Measurements from ENCODE around the gene GFAP.
"Not testable (repeated sequence)": the region's sequence is repeated elsewhere in the genome, so short reads cannot be mapped to it uniquely, and the experiment has no call there.

The GFAP gene

GRCh38 chr17:44915321-44915726, at the start of gene GFAP:
TSS of gene GFAP (minus strand) at chr17:44915500. CDS start at chr17:44915486, 14 bp downstream.
- DNase-seq (ENCODE audit: low read depth), result no peak

DNA sequence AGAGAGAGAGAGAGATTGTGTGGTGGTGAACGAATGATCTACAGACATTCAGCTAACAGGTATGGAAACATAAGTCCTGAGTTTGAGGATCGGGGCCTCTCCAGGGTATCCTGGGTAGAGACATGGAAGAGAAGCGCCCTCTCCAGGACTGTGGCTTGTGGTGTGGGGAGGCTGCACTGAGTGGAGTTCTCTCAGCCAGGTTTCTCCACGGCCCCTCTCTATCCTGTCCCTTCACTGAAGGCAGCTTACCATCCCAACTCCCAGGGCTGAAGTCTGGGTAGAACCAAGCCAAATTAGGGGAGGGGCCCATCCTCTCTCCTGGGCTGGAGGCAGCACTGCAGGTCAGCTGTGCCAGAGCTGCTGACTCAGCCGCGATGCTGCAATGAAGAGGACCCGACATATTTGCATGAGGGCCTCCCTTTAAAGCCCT, 46.6 kb upstream of the GFAP start:
- no peak for DNase-seq (ENCODE audit: low read depth)

DNA sequence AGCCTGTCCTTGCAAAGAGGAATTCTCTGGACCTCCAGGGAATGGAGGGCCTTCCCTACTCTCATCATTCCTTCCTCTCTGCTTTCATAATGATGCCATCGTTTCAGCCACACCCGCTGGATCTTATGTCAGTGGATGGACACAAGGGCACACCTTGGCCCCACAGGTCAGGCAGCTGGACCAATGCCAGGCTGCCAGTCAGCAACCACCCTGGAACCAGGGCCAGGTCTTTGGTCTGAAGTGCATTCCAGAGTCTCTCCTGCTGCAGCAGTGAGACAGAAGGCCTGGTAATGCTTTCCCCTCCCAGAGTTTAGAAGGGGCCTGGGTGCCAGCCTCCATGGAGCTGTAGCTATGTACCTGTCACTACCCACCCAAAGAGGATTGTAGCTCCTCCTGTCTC, 45.4 kb upstream of the GFAP start:
- no peak for DNase-seq (ENCODE audit: low read depth)

GRCh38 chr17:44959821-44960531, 44.7 kb upstream of the GFAP start:
- peak; percentile 54 for DNase-seq (ENCODE audit: low read depth)

DNA sequence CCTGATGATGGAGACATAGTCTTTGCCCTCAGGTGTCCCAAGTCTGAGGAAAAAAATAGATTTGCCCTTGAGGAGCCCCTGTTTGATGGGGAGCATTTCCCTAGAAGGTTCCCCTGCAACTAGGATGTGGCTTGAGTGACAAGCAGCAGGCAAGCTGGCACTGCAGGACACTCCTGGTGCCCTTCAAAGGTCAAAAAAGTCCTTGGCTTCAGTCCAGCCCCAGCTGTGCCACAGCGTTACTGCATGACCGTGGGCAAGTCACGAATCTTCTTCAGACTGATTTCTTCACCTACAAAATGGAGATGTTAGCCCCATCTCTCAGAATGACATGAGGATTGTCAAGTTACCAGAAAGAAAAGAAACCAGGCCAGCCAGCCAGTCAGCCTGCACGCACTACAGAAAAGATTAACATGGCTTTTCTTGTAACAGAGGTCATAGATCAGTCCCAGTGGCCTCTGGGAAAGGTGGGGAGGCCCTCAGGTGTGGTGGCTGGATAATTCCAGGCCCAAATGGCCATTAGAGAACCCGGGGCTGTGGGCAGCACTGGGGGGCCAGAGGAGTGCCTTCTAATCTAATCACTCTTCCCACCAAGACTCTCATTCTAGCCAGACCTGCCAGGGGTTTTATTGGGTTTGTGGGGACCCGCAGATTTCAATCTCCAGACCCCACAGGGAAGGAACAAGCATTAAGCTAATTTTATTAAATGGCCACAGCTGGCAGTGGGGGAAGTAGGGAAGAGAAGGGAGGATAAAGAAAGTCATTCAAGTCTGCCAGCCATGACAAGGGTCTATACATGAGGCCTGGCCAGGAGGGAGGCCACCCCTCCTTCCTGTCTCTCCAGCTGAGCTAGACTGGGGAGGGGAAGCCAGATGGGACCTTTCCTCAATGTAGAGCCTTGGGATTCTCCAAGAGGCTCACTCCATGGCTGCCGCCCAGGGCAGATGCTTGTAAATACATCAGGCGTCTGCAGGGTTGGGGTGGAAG, 42.0 kb upstream of the GFAP start:
- no peak for DNase-seq (ENCODE audit: low read depth)

DNA sequence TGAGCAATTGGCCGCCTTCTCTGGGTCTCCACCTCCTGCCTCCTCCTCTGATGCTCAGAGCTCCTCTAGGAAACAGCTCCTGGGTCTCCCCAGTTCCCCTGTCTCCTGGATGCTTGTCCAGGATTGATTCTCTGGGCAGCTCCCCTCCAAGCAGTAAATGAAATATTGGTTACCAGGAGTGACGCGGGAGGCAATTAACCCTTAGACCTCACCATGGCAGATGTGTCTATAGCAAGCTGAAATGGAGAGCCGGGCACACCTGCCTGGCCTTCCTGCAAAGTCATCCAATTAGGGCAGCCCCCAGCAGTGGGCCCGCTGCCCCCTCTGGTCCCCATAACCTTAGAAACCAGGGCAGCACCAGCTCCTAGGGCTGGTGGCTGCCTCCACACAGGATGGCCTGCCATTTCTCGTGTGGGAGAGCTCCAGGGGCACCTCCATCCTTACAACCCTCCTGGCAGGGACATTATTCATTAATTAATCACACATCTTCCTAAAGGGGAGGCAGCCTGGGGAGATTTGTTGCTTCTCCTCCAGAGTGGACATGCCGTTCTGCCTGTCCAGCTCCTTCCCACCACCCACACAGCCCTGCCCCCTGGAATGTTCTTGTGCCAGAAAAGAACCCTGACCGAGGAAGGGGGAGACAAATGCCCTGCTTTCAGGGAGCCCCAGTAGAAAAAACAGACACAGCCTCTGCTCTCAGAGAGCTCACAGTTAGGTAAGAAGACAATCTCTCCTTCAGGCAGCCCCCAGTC, 40.5 kb upstream of the GFAP start:
- no peak for DNase-seq (ENCODE audit: low read depth)

GRCh38 chr17:44952946-44953475, 37.7 kb upstream of the GFAP start:
- DNase-seq (ENCODE audit: low read depth), result no peak

- DNase-seq (ENCODE audit: low read depth), result no peak
These were observed 33.1 kb upstream of the GFAP start for GRCh38 chr17:44948315-44948795.

DNA sequence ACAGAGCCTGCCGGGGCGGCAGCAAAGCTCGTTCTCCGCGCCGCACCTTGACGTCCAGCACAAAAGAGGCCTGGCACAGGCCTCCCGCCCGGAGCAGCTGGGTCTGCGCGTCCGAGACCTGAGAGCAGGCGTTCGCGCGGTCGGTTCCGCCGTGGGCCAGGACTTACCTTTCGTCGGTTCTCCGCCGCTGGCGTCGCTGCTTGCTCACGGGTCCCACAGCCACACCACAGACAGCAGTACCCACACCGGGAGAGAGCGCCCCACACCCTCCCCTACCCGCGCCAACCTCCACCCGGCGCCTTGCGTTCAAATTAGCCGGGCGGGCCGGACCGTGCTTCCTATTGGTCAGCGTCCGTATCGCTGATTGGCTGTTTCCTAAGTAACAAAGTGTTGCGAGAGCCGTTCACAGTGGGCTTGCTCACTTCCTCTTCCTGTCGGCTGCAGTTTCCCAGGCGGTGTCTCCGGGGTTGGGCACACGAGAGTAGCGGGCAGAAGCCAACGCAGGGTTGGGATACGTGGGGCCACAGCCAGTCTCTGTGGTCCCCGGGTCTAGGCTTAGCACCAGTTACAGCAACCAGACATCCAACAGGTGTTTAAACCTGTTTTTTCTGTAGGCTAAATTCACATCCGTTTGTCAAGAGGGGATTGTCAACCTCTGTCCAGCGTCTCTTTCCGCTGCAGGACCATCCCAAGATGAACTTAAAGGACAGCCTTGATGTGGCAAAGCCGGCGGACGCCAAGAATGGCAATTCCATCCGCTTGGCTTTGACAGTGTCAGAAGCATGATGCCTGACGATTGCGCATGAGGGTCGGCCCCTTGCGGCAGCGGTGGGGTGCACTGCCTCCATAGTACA, 32.4 kb upstream of the GFAP start, which contains the start of gene KIF18B:
TSS of gene KIF18B (minus strand) at position 313 of the 854 bp plus-strand sequence. CDS start 11,429 bp downstream, outside the sequence.
- peak; percentile 80 for DNase-seq (ENCODE audit: low read depth)

GRCh38 chr17:44945652-44946051, 30.4 kb upstream of the GFAP start:
- DNase-seq (ENCODE audit: low read depth), result not testable (repeated sequence)

DNA sequence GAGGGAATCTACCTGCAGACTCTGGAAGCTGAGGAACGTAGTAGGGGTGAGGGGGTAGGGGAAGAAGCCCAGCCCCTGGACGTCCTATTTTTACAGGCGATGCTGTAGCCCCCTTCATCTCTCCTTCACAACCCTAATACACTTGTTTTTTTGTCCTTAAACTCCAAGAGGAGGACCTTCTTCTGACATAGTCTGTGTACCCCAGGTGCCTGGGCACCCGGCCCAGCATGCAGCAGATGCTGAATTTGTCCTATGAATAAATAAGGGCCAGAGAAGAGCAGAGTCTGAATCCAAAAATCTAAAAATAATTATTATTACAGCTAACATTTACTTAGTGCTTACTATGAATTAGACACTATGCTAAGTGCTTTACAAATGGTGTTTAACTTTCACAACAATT, 27.2 kb upstream of the GFAP start:
- no peak for DNase-seq (ENCODE audit: low read depth)

GRCh38 chr17:44941712-44942331, 26.5 kb upstream of the GFAP start:
- DNase-seq (ENCODE audit: low read depth), result no peak

DNA sequence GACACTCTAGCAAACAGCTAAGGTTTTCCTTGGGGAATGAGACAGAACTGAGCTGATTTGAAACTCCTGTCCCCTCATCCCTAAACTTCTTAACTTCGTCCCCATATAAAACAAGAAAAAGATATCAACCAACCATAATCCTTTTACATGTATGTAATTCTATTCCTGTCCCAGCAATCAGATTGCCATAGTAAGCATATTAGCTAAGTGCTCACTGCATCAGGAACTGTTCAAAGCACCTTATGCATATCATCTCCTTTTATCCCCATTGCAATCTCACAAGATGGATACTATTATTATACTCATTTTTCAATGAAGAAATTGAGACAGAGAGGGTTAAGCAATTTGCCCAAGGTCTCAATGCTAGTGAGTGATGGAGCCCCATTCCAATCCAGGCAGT, 25.5 kb upstream of the GFAP start:
- DNase-seq (ENCODE audit: low read depth), result no peak

DNA sequence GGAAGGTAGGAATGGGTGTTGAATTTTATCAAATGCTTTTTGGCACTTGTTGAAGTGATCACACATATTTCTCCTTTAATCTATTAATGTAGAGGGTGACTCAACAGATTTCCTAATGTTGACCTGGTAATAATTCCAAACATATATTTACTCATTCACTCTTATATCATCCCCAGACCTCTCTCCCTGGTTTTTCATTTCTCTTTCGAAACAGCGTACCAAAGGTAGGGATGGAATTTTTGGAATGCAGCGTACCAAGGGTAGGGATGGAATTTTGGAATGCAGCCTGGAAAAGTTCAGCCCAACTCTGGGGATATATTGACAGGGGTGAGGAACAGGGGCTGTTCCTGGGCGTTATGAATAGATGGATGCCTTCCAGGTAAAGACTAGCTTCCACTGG, 25.0 kb upstream of the GFAP start:
- DNase-seq (ENCODE audit: low read depth), result no peak

GRCh38 chr17:44935116-44935515, 19.8 kb upstream of the GFAP start:
- DNase-seq (ENCODE audit: low read depth), result no peak

- DNase-seq (ENCODE audit: low read depth), result no peak
These were observed 19.4 kb upstream of the GFAP start for GRCh38 chr17:44934745-44935105.

DNA sequence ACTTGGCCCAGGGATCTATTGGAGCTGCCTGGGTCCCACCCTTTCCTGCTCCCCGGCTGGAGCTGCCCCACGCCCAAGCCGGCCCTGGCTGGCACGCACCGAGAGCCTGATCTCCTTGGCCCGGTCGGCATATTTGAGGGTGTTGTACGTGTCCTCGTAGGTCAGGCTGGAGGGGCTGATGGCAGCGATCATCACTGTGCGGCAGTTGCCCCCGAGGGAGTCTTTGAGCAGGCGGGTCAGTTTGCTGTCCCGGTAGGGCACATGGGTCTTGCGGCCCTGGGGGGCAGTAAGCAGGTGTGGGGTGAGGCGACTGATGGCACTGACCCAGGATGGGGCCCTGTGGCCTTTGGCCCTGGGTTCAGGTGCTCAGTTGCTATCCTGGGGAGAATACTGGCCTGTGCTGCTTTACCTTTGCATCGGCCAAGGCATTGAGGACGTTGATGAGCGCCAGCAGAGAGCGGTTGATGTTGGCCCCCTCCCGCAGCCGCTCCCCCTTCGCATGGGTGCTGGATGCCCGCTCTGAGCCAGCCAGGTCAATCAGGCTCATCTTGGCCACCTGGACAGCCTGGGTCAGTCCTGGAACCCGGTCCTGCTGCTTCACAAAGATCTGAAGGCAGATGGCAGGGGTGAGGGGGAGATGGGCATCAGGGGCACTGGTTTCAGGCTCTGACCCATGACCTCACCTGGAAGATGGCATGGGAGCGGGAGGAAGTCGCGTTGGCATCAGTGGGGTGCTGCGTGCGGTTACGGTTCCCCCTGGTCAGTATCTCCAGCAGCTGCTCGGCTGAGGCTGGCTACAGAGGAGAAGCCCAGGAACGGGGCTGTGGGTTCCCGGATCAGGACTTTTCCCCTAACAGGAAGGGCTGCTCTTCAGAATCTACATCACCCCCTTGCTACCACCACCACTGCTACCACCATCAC, 18.8 kb upstream of the GFAP start:
- DNase-seq (ENCODE audit: low read depth), result no peak

- DNase-seq (ENCODE audit: low read depth), result no peak
These were observed 17.4 kb upstream of the GFAP start for GRCh38 chr17:44932787-44933097.

GRCh38 chr17:44932096-44932786, 16.9 kb upstream of the GFAP start:
- no peak for DNase-seq (ENCODE audit: low read depth)
